ENCODE results near the gene EXOC5. TPM values are rescaled to one million over a fixed set of nuclear protein-coding genes. Genes with fewer than 3 reads are reported as not detected.
"Not testable (repeated sequence)": the region's sequence is repeated elsewhere in the genome, so short reads cannot be mapped to it uniquely, and the experiment has no call there.

Gene EXOC5
- polyA plus RNA-seq, 10 donors, result 55.0 to 96.4 (median 72.7) TPM

GRCh38 chr14:57261604-57262003, 7.1 kb downstream of the EXOC5 start:
- no peak for DNase-seq

GRCh38 chr14:57259672-57260071, 9.0 kb downstream of the EXOC5 start:
- no peak for DNase-seq

GRCh38 chr14:57258221-57258620, 10.5 kb downstream of the EXOC5 start:
- DNase-seq, result not testable (repeated sequence)

GRCh38 chr14:57254884-57255283, 13.8 kb downstream of the EXOC5 start:
- no peak for DNase-seq

GRCh38 chr14:57246933-57247657, 21.6 kb downstream of the EXOC5 start:
- no peak for DNase-seq

GRCh38 chr14:57245941-57246340, 22.8 kb downstream of the EXOC5 start:
- no peak for DNase-seq

- peak in 2 of 3 donors; percentile 14 to 22 for DNase-seq
Observed at GRCh38 chr14:57244106-57244505, 24.6 kb downstream of the EXOC5 start.

- DNase-seq, result no peak
Observed at GRCh38 chr14:57243320-57243719, 25.4 kb downstream of the EXOC5 start.

- DNase-seq, result not testable (repeated sequence)
Observed at GRCh38 chr14:57240115-57240514, 28.6 kb downstream of the EXOC5 start.

GRCh38 chr14:57232006-57232405, 36.7 kb downstream of the EXOC5 start:
- no peak for DNase-seq

GRCh38 chr14:57228320-57228719, 40.4 kb downstream of the EXOC5 start:
- DNase-seq, result not testable (repeated sequence)

GRCh38 chr14:57227083-57227482, 41.6 kb downstream of the EXOC5 start:
- DNase-seq, result no peak

- DNase-seq, result no peak
Observed at GRCh38 chr14:57221931-57222330, 46.8 kb downstream of the EXOC5 start.

GRCh38 chr14:57212919-57213318, 55.8 kb downstream of the EXOC5 start:
- no peak for DNase-seq

- DNase-seq, result no peak
Observed at GRCh38 chr14:57209561-57209960, 59.1 kb downstream of the EXOC5 start.

GRCh38 chr14:57205938-57206337, 62.8 kb downstream of the EXOC5 start:
- DNase-seq, result no peak

- not testable (repeated sequence) for DNase-seq
Observed at GRCh38 chr14:57202672-57203071, 66.0 kb downstream of the EXOC5 start.

- no peak for DNase-seq
Observed at GRCh38 chr14:57199921-57200320, 68.8 kb downstream of the EXOC5 start.

GRCh38 chr14:57189070-57189469, 79.6 kb downstream of the EXOC5 start:
- DNase-seq, result peak; percentile 32 to 48 (median 33)

GRCh38 chr14:57182760-57183503, 85.8 kb downstream of the EXOC5 start:
- no peak for DNase-seq

- DNase-seq, result no peak
Observed at GRCh38 chr14:57179273-57179672, 89.4 kb downstream of the EXOC5 start.

- no peak for DNase-seq
Observed at GRCh38 chr14:57174466-57174865, 94.2 kb downstream of the EXOC5 start.

- no peak for DNase-seq
Observed at GRCh38 chr14:57171903-57172302, 96.8 kb downstream of the EXOC5 start.

Data from muscle of back (tissue), 11 donors.